Peyer's patch (tissue), 4 donors: ENCODE measurements around the gene NLGN2. TPM values are rescaled to one million over a fixed set of nuclear protein-coding genes. Genes with fewer than 3 reads are reported as not detected.
A peak's percentile ranks its signal among the peaks of the same experiment; 100 is the strongest.

Source experiments
- DNase-seq, 3 donors: peaks; one replicate each; pipeline ENCODE4 v3.0.0-alpha.2; 2017 to 2019
- H3K27ac ChIP-seq, 4 donors: fragments of 200-600 bp; sonication (generic); one replicate each; pipeline ENCODE4 v1.5.1; 2016 to 2019
- H3K27me3 ChIP-seq, 2 donors: fragments of 200-600 bp; sonication (generic); one replicate each; pipeline ENCODE4 v1.5.1; 2019
- H3K36me3 ChIP-seq, 3 donors: fragments of 200-600 bp; sonication (generic); one replicate each; pipeline ENCODE4 v1.5.1; 2016 to 2019
- H3K4me1 ChIP-seq, 4 donors: fragments of 200-600 bp; sonication (generic); one replicate each; pipeline ENCODE4 v1.5.1; 2016 to 2019
- H3K4me3 ChIP-seq, 4 donors: fragments of 200-600 bp; sonication (generic); 1 replicate in 3 of 4; 2 replicates in 1 of 4; pipeline ENCODE4 v1.5.1; 2016 to 2019; ENCODE audit warnings: mild to moderate bottlenecking in 1 of 4
- H3K9me3 ChIP-seq, 4 donors: fragments of 200-600 bp; sonication (generic); one replicate each; pipeline ENCODE4 v1.5.1; 2016 to 2019; ENCODE audit warnings: mild to moderate bottlenecking in 1 of 4
- POLR2A ChIP-seq, 2 donors: fragments of 450-650 bp; IDR thresholded peaks; one replicate each; pipeline ENCODE4 v1.5.1; 2017; ENCODE audit warnings: antibody characterized with exemption in 2 of 2, mild to moderate bottlenecking in 2 of 2, moderate library complexity in 2 of 2
- total RNA-seq, 4 donors: library from RNA; depleted of rRNA; stranded (reverse); fragments of >200 nt; gene quantifications; one replicate each; pipeline ENCODE4 v1.1.0, GENCODE V29; 2016
- TF ChIP-seq, protein P1 (sequence below), 6 experiments: fragments of 450-650 bp in 4 of 6; fragments of 200-600 bp in 2 of 6; sonication (generic) in 1 of 6; IDR thresholded peaks; one replicate each; pipeline ENCODE4 v1.5.1; 2017 to 2019; ENCODE audit warnings: antibody characterized with exemption in 6 of 6, mild to moderate bottlenecking in 3 of 6, moderate library complexity in 1 of 6

The NLGN2 gene
- total RNA-seq, 4 donors from 2014 or later = 0.88 to 9.9 (median 5.8) TPM

DNA sequence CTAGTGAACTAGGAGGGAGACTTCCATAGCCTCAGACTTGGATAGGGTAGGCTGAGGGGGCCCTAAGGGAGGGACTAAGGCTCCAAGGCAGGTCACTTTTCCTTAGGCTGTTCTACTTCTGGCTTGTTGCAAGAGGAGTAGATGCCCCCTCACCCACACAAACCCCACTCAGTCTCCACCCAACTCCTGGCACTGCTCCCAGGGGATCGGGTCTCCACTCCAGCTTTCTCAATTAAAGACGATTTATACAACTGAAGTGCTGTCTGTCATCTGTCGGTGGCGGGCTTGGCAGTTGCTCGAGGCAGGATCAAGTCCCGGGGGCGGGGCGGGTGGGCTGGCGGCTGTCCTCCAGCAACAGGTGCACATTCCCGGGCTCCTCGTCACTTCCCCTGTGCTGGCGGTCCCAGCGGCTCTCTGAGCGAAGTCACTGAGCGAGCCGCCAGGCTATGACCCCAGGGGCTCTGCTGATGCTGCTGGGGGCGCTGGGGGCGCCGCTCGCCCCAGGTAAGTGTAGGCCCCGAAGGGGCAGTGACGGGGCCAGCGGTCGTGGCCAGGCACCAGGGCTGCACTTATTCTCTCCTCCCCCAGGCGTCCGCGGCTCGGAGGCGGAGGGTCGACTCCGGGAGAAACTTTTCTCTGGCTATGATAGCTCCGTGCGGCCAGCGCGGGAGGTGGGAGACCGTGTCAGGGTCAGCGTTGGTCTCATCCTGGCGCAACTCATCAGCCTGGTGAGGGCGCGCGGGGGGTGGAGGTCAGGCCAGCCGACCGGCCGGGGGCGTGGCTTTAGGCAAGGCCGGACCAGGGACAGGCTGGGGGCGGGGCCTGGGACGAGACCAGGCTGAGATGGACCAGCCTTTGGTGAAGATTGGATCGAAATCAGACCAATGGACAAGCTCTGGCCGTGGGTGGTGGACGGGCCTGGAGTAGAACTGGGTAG, 37.3 kb downstream of the NLGN2 start, which contains the start of gene CHRNB1:
Gene CHRNB1, plus strand, starts transcription at position 380 of the 937 bp plus-strand sequence. Its CDS starts 67 bp downstream, at position 447.
- peak within 1 kb of the TSS in 1 of 4 donors; percentile 66 for H3K27ac ChIP-seq
- TF ChIP-seq POLR2A (IDR thresholded peaks at IDR 0.05) = no peak
- TF ChIP-seq, protein P1, sequence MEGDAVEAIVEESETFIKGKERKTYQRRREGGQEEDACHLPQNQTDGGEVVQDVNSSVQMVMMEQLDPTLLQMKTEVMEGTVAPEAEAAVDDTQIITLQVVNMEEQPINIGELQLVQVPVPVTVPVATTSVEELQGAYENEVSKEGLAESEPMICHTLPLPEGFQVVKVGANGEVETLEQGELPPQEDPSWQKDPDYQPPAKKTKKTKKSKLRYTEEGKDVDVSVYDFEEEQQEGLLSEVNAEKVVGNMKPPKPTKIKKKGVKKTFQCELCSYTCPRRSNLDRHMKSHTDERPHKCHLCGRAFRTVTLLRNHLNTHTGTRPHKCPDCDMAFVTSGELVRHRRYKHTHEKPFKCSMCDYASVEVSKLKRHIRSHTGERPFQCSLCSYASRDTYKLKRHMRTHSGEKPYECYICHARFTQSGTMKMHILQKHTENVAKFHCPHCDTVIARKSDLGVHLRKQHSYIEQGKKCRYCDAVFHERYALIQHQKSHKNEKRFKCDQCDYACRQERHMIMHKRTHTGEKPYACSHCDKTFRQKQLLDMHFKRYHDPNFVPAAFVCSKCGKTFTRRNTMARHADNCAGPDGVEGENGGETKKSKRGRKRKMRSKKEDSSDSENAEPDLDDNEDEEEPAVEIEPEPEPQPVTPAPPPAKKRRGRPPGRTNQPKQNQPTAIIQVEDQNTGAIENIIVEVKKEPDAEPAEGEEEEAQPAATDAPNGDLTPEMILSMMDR (IDR thresholded peaks at IDR 0.05) = peak in 2 of 6 experiments; percentile 10 to 13
- H3K4me3 ChIP-seq = peak within 1 kb of the TSS; percentile 20 to 54 (median 42)
- H3K36me3 ChIP-seq = no peaks in the 10 kb centered on the region
- peaks cover 0 to 22% (median 16%) of the 10 kb centered on the region in 4 donors for H3K4me1 ChIP-seq
- DNase-seq = peak; percentile 58 to 89 (median 84)
- H3K27me3 ChIP-seq = peaks cover 0 to 16% of the 10 kb centered on the region in 2 donors
- no peaks in the 10 kb centered on the region for H3K9me3 ChIP-seq

- peak overlapping the region in 1 of 4 donors; percentile 66 for H3K27ac ChIP-seq
- H3K36me3 ChIP-seq = no peaks in the 10 kb centered on the region
- peak overlapping the region in 3 of 4 donors; percentile 41 to 54 (median 44) for H3K4me3 ChIP-seq
- peaks cover 0 to 9% of the 10 kb centered on the region in 2 donors for H3K27me3 ChIP-seq
- H3K9me3 ChIP-seq = no peaks in the 10 kb centered on the region
- peaks cover 0 to 15% (median 10%) of the 10 kb centered on the region in 4 donors for H3K4me1 ChIP-seq
- DNase-seq = peak in 2 of 3 donors; percentile 79 to 83
- TF ChIP-seq, protein P1 (IDR thresholded peaks at IDR 0.05) = no peak
- TF ChIP-seq POLR2A (IDR thresholded peaks at IDR 0.05) = no peak
Measured at GRCh38 chr17:7445619-7445968, 37.9 kb downstream of the NLGN2 start.

DNA sequence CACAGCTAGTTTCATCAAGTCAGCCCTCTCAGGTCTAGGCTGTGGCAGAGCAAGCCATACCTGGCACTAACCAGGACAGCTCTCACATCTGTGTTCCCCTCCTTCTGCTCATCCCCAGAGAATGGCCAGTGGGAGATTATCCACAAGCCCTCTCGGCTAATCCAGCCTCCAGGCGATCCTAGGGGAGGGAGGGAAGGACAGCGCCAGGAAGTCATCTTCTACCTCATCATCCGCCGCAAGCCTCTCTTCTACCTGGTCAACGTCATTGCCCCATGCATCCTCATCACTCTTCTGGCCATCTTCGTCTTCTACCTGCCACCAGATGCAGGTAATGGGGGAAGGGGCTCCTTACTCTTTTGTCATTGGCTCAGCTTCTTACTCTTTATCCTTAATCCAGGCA, 40.8 kb downstream of the NLGN2 start:
- H3K27ac ChIP-seq = no peak overlapping the region
- no peaks in the 10 kb centered on the region for H3K9me3 ChIP-seq
- TF ChIP-seq, protein P1 (IDR thresholded peaks at IDR 0.05) = no peak
- TF ChIP-seq POLR2A (IDR thresholded peaks at IDR 0.05) = no peak
- peaks cover 0 to 13% (median 8%) of the 10 kb centered on the region in 4 donors for H3K4me1 ChIP-seq
- H3K36me3 ChIP-seq = no peaks in the 10 kb centered on the region
- H3K27me3 ChIP-seq = peaks cover 0 to 8% of the 10 kb centered on the region in 2 donors
- no peak overlapping the region for H3K4me3 ChIP-seq
- DNase-seq = no peak

- Histone ChIP-seq H3K36me3 (peaks cover 0 to 15% (median 0%) of the 10 kb centered on the region in 3 donors), H3K9me3 (no peaks in the 10 kb centered on the region), H3K4me1 (peaks cover 0 to 10% (median 3%) of the 10 kb centered on the region in 4 donors), H3K27ac (no peak overlapping the region), H3K27me3 (no peaks in the 10 kb centered on the region), H3K4me3 (no peak overlapping the region)
- no peak for TF ChIP-seq POLR2A (IDR thresholded peaks at IDR 0.05)
- TF ChIP-seq, protein P1 (IDR thresholded peaks at IDR 0.05) = no peak
- no peak for DNase-seq
Measured at GRCh38 chr17:7459961-7460545, 52.4 kb downstream of the NLGN2 start.

DNA sequence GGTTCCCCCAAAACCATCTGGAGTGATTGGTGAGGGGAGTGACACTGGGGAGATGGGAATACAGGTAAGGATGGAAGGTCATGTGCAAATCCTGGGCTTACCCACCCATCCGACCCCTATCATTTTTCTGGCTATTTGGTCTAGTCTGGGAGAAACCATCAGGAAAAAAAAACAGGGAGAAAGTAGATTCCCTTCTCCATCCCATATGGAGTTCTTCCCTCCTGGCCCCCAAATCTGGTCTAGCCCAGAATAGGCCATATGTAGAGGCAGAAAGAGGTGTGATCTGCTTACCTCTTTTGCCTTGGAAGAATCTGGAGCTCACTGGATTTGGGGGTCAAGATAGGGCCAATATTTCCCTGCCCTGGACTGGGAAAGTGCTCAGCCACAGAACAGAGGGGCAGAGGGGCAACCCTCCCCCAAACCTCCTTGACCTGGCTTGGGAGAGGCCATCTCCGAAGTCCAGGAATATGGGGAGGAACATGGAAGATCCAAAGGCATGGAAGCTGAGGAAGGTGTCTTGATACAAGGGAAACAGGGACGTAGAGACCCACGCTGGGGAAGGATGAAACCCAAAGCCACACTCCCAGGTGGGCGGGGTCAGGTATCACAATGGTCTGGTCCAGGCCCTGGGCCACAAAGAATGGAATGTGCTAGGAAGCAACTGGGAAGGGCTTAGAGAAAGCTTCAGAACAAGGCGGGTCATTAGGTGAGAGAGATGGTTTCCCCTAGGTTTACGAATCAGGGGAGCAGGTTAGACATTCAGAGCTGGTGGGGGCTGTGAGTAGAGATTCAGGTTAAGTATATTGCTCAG, 53.4 kb downstream of the NLGN2 start:
- Histone ChIP-seq H3K36me3 (peaks cover 0 to 22% (median 0%) of the 10 kb centered on the region in 3 donors), H3K4me1 (peaks cover 0 to 13% (median 3%) of the 10 kb centered on the region in 4 donors), H3K27ac (no peak overlapping the region), H3K4me3 (no peak overlapping the region), H3K27me3 (no peaks in the 10 kb centered on the region), H3K9me3 (no peaks in the 10 kb centered on the region)
- DNase-seq = no peak
- TF ChIP-seq, protein P1 (IDR thresholded peaks at IDR 0.05) = no peak
- TF ChIP-seq POLR2A (IDR thresholded peaks at IDR 0.05) = no peak
